A673 (cell line): ENCODE results near the gene SH3D19. TPM values are rescaled to one million over a fixed set of nuclear protein-coding genes. Genes with fewer than 3 reads are reported as not detected.

Experiments used
- BruUV-seq: library from RNA; stranded (reverse); fragments of 400-500 nt; replicated peaks from 2 replicates; lab custom pipeline; 2021; lab: Mats Ljungman, UMichigan
- CTCF ChIA-PET: fragments of 300-600 bp; sonication (Branson Sonifier 250); formaldehyde crosslinking; loops from one replicate; lab custom pipeline; 2022; ENCODE audit warnings: antibody characterized with exemption; lab: Charles Lee
- POLR2A ChIA-PET: fragments of 300-600 bp; sonication (Branson Sonifier 250); formaldehyde crosslinking; loops from one replicate; lab custom pipeline; 2022; ENCODE audit warnings: antibody characterized with exemption; ENCODE audit not compliant: low non-redundant PET; lab: Charles Lee
- DNase-seq: peaks from one replicate; pipeline ENCODE4 v3.0.0-alpha.2; 2015; ENCODE audit warnings: low spot score
- H3K27ac ChIP-seq: fragments of 200-600 bp; sonication (generic); 2 replicates; pipeline ENCODE4 v1.5.1; 2016; ENCODE audit warnings: mixed run types, low read depth, mild to moderate bottlenecking, mixed read lengths, antibody characterized with exemption, low read length; ENCODE audit not compliant: poor library complexity, severe bottlenecking
- H3K27me3 ChIP-seq: fragments of 200-600 bp; sonication (generic); replicated peaks from 2 replicates; pipeline ENCODE4 v1.6.1; 2017; ENCODE audit warnings: mixed run types, low read depth, mild to moderate bottlenecking, mixed read lengths, antibody characterized with exemption, low read length; ENCODE audit not compliant: insufficient read depth, poor library complexity
- H3K36me3 ChIP-seq: fragments of 200-600 bp; sonication (generic); 2 replicates; pipeline ENCODE4 v1.6.1; 2016; ENCODE audit warnings: mixed run types, mild to moderate bottlenecking, mixed read lengths, antibody characterized with exemption, low read length; ENCODE audit not compliant: insufficient read depth, poor library complexity, severe bottlenecking
- H3K4me1 ChIP-seq: fragments of 200-600 bp; sonication (generic); 2 replicates; pipeline ENCODE4 v1.6.1; 2017; ENCODE audit warnings: mixed run types, mild to moderate bottlenecking, mixed read lengths, antibody characterized with exemption, low read length; ENCODE audit not compliant: insufficient read depth, poor library complexity, severe bottlenecking
- H3K4me3 ChIP-seq: fragments of 200-600 bp; sonication (generic); 2 replicates; pipeline ENCODE4 v1.5.1; 2016; ENCODE audit warnings: low read depth, mixed run types, mild to moderate bottlenecking, mixed read lengths, low read length; ENCODE audit not compliant: poor library complexity, severe bottlenecking
- H3K9me3 ChIP-seq: fragments of 200-600 bp; sonication (generic); 2 replicates; pipeline ENCODE4 v1.6.1; 2016; ENCODE audit warnings: mixed run types, low read depth, mild to moderate bottlenecking, mixed read lengths, antibody characterized with exemption, low read length; ENCODE audit not compliant: poor library complexity, severe bottlenecking
- CTCF ChIP-seq: fragments of 300-800, 200-600 bp; sonication (generic); conservative IDR thresholded peaks from 2 replicates; pipeline ENCODE4 v1.5.1; 2017; ENCODE audit warnings: low read depth, mild to moderate bottlenecking, antibody characterized with exemption, low read length, moderate library complexity, mixed read lengths
- EZH2 ChIP-seq: fragments of 200-600 bp; sonication (generic); IDR thresholded peaks from 2 replicates; pipeline ENCODE4 v1.6.1; 2017; ENCODE audit warnings: borderline replicate concordance, low read depth, mild to moderate bottlenecking, mixed read lengths, antibody characterized with exemption, low read length; ENCODE audit not compliant: poor library complexity, severe bottlenecking
- intact Hi-C: fragments of 100-400 bp; cut with micrococcal nuclease; formaldehyde crosslinking; loops from one replicate; pipeline ENCODE4 v1.10.0; 2022; ENCODE audit not compliant: unreplicated experiment
- total RNA-seq: library from RNA; stranded (reverse); gene quantifications from 2 replicates; pipeline ENCODE4 v1.2.3, GENCODE V29; 2021

SH3D19 gene
- total RNA-seq, 1 experiment from 2014 or later = 0.86 TPM

GRCh38 chr4:151074416-151074916 lies 250.9 kb downstream of the SH3D19 start:
- H3K4me1 ChIP-seq = no peaks in the 10 kb centered on the region
- ChIA-PET CTCF (no interaction called here), POLR2A (interaction anchor here (0.6 kb wide), 1 partner anchor 811 kb away, joined by 6 read pairs; no protein-coding TSS in a partner anchor)
- no peak overlapping the region for H3K4me3 ChIP-seq
- H3K36me3 ChIP-seq = no peaks in the 10 kb centered on the region
- DNase-seq = no peak
- no TSS peak for BruUV-seq
- TF ChIP-seq CTCF = no peak
- TF ChIP-seq EZH2 = no peak
- no peak overlapping the region for H3K27ac ChIP-seq
- no peaks in the 10 kb centered on the region for H3K9me3 ChIP-seq
- intact Hi-C loops = no loop called here
- H3K27me3 ChIP-seq = no peaks in the 10 kb centered on the region

Other genes starting within 250 kb of the SH3D19 start
- 1,702 and 1,751 TPM in 2 replicates for gene RPS3A, start 226.0 kb downstream of the SH3D19 start, total RNA-seq
- gene PRSS48, start 48.4 kb downstream of the SH3D19 start, total RNA-seq = not detected in 2 replicates
- 0.13 and 0.31 TPM in 2 replicates for gene FHIP1A, start 83.6 kb upstream of the SH3D19 start, total RNA-seq